Esophagus squamous epithelium (tissue), 5 donors: ENCODE data around the gene CDK11A. TPM values are rescaled to one million over a fixed set of nuclear protein-coding genes. Genes with fewer than 3 reads are reported as not detected.

Source experiments
- DNase-seq: peaks from one replicate; lab custom pipeline; 2025; lab: John Stamatoyannopoulos, UW
- H3K27ac ChIP-seq, 4 donors: fragments of 200-600 bp; sonication (generic); one replicate each; pipeline ENCODE4 v1.5.1; 2016 to 2019; ENCODE audit warnings: mild to moderate bottlenecking in 1 of 4
- H3K27me3 ChIP-seq, 4 donors: fragments of 200-600 bp; sonication (generic); 1 replicate in 3 of 4; 2 replicates in 1 of 4; pipeline versions ENCODE4 v1.5.1 to v1.6.0; 2017 to 2021; ENCODE audit warnings: antibody characterized with exemption in 1 of 4
- H3K36me3 ChIP-seq, 3 donors: fragments of 200-600 bp; sonication (generic); one replicate each; pipeline ENCODE4 v1.5.1; 2016 to 2019
- H3K4me1 ChIP-seq, 3 donors: fragments of 200-600 bp; sonication (generic); one replicate each; pipeline ENCODE4 v1.5.1; 2017 to 2019
- H3K4me3 ChIP-seq, 4 donors: fragments of 200-600 bp; sonication (generic); 1 replicate in 3 of 4; 2 replicates in 1 of 4; pipeline ENCODE4 v1.5.1; 2016 to 2019; ENCODE audit warnings: mild to moderate bottlenecking in 2 of 4, moderate library complexity in 1 of 4
- H3K9me3 ChIP-seq, 3 donors: fragments of 200-600 bp; sonication (generic); one replicate each; pipeline ENCODE4 v1.5.1; 2016 to 2019
- CTCF ChIP-seq, 6 experiments: fragments of 450-650 bp in 4 of 6; fragments of 200-600 bp in 2 of 6; sonication (generic) in 2 of 6; IDR thresholded peaks; one replicate each; pipeline ENCODE4 v1.5.1; 2016 to 2019; ENCODE audit warnings: antibody characterized with exemption in 6 of 6, mild to moderate bottlenecking in 4 of 6, moderate library complexity in 4 of 6
- POLR2A ChIP-seq, 4 donors: fragments of 450-650 bp; IDR thresholded peaks; one replicate each; pipeline ENCODE4 v1.6.1; 2017; ENCODE audit warnings: antibody characterized with exemption in 4 of 4, mild to moderate bottlenecking in 4 of 4, moderate library complexity in 3 of 4
- WGBS, 2 donors: methylation state at CpG; one replicate each; pipeline ENCODE4 v1.1.5; 2018; 5-methylcytosine and 5-hydroxymethylcytosine counted together
- intact Hi-C: fragments of 100-400 bp; cut with DNase I; formaldehyde crosslinking; loops from one replicate; pipeline ENCODE4 v1.15.0; 2022
- total RNA-seq, 4 donors: library from RNA; depleted of rRNA; stranded (reverse); fragments of >200 nt; gene quantifications; one replicate each; pipeline ENCODE4 v1.1.0, GENCODE V29; 2016
- donor health status: DM: yes; HTN: yes; CAD: no.

The CDK11A gene
- total RNA-seq, 4 donors from 2014 or later = 12.7 to 32.2 (median 22.4) TPM

- H3K4me1 ChIP-seq = no peaks in the 10 kb centered on the region
- H3K36me3 ChIP-seq = peaks cover 7 to 80% (median 9%) of the 10 kb centered on the region in 3 donors
- no peak overlapping the region for H3K4me3 ChIP-seq
- H3K27me3 ChIP-seq = no peaks in the 10 kb centered on the region
- no peaks in the 10 kb centered on the region for H3K9me3 ChIP-seq
- intact Hi-C loops = no loop called here
- DNase-seq = no peak
- no peak overlapping the region for H3K27ac ChIP-seq
- TF ChIP-seq POLR2A (IDR thresholded peaks at IDR 0.05) (no peak), CTCF (IDR thresholded peaks at IDR 0.05) (no peak)
- WGBS, 2 donors = 82 to 85% methylated on average over 9 to 18 of the region's 27 CpGs
Observed at GRCh38 chr1:1671365-1672119, 52.6 kb downstream of the CDK11A start.

- Histone ChIP-seq H3K4me1 (no peaks in the 10 kb centered on the region), H3K27me3 (no peaks in the 10 kb centered on the region), H3K36me3 (peaks cover 13 to 87% (median 15%) of the 10 kb centered on the region in 3 donors), H3K4me3 (no peak overlapping the region), H3K27ac (no peak overlapping the region), H3K9me3 (no peaks in the 10 kb centered on the region)
- DNase-seq = no peak
- TF ChIP-seq CTCF (IDR thresholded peaks at IDR 0.05) (no peak), POLR2A (IDR thresholded peaks at IDR 0.05) (no peak)
- intact Hi-C loops = no loop called here
- 87 to 91% methylated on average over 11 to 22 of the region's 24 CpGs for whole genome bisulfite sequencing, 2 donors
Observed at GRCh38 chr1:1670866-1671265, 53.3 kb downstream of the CDK11A start.

GRCh38 chr1:1669468-1670440 is 54.4 kb downstream of the CDK11A start:
- Histone ChIP-seq H3K4me1 (no peaks in the 10 kb centered on the region), H3K27me3 (no peaks in the 10 kb centered on the region), H3K36me3 (peaks cover 19 to 93% (median 27%) of the 10 kb centered on the region in 3 donors), H3K9me3 (no peaks in the 10 kb centered on the region), H3K27ac (no peak overlapping the region), H3K4me3 (no peak overlapping the region)
- WGBS, 2 donors = 88 to 93% methylated on average over 32 to 37 of the region's 43 CpGs
- no peak for DNase-seq
- intact Hi-C loops = no loop called here
- TF ChIP-seq POLR2A (IDR thresholded peaks at IDR 0.05) (no peak), CTCF (IDR thresholded peaks at IDR 0.05) (no peak)

- Histone ChIP-seq H3K4me1 (peaks cover 0 to 12% (median 0%) of the 10 kb centered on the region in 3 donors), H3K4me3 (no peak overlapping the region), H3K27ac (no peak overlapping the region), H3K36me3 (peaks cover 19 to 69% (median 27%) of the 10 kb centered on the region in 3 donors), H3K9me3 (no peaks in the 10 kb centered on the region), H3K27me3 (no peaks in the 10 kb centered on the region)
- WGBS, 2 donors = 70 to 92% methylated on average over 2 to 10 of the region's 15 CpGs
- intact Hi-C loops = no loop called here
- TF ChIP-seq POLR2A (IDR thresholded peaks at IDR 0.05) (no peak), CTCF (IDR thresholded peaks at IDR 0.05) (no peak)
- no peak for DNase-seq
Observed at GRCh38 chr1:1666526-1666925, 57.6 kb downstream of the CDK11A start.
